Kidney (tissue), 14 donors: ENCODE data around the gene RAD51B. TPM values are rescaled to one million over a fixed set of nuclear protein-coding genes. Genes with fewer than 3 reads are reported as not detected.
A peak's percentile ranks its signal among the peaks of the same experiment; 100 is the strongest.

Experiments used
- DNase-seq, 5 donors: peaks; one replicate each; pipeline ENCODE4 v3.0.0-alpha.2; 2013 to 2020
- FAIRE-seq: peaks from 2 replicates; lab custom pipeline; 2012; peaks lifted over from hg19 to GRCh38; lab: Jason Lieb, UNC
- H3K27ac ChIP-seq, 2 donors: one replicate each; pipeline ENCODE4 v1.7.0; 2013; ENCODE audit warnings: low read depth in 2 of 2, low read length in 2 of 2, inconsistent platforms in 1 of 2
- H3K27me3 ChIP-seq: one replicate; pipeline ENCODE4 v1.7.1; 2013; ENCODE audit warnings: low read length, inconsistent platforms; ENCODE audit not compliant: control insufficient read depth, insufficient read depth
- H3K36me3 ChIP-seq, 3 donors: one replicate each; pipeline versions ENCODE4 v1.7.0 to v1.7.1; 2013; ENCODE audit warnings: low read length in 3 of 3, control low read depth in 1 of 3, inconsistent platforms in 1 of 3; ENCODE audit not compliant: insufficient read depth in 3 of 3, control insufficient read depth in 2 of 3
- H3K4me1 ChIP-seq, 3 donors: one replicate each; pipeline versions ENCODE4 v1.7.0 to v1.7.1; 2013; ENCODE audit warnings: low read length in 3 of 3, inconsistent platforms in 1 of 3, low read depth in 1 of 3; ENCODE audit not compliant: control insufficient read depth in 2 of 3, insufficient read depth in 2 of 3
- H3K4me3 ChIP-seq, 3 donors: one replicate each; pipeline versions ENCODE4 v1.7.0 to v1.8.1; 2013; ENCODE audit warnings: low read length in 3 of 3, control low read depth in 1 of 3, inconsistent platforms in 1 of 3
- H3K9ac ChIP-seq, 3 donors: one replicate each; pipeline versions ENCODE4 v1.7.0 to v1.7.1; 2013; ENCODE audit warnings: low read length in 3 of 3, control low read depth in 1 of 3, inconsistent platforms in 1 of 3
- H3K9me3 ChIP-seq, 3 donors: one replicate each; pipeline versions ENCODE4 v1.7.0 to v1.7.1; 2013; ENCODE audit warnings: low read length in 3 of 3, control low read depth in 1 of 3, inconsistent platforms in 1 of 3; ENCODE audit not compliant: control insufficient read depth in 2 of 3, insufficient read depth in 1 of 3
- CTCF ChIP-seq: IDR thresholded peaks from 3 replicates; pipeline ENCODE4 v1.5.1; 2012; ENCODE audit warnings: mild to moderate bottlenecking, moderate library complexity, borderline replicate concordance; ENCODE audit not compliant: insufficient read depth; ENCODE audit errors: extremely low read depth
- intact Hi-C: fragments of 100-400 bp; cut with DNase I; formaldehyde crosslinking; loops from one replicate; pipeline ENCODE4 v1.11.1; 2022
- polyA plus RNA-seq: library from polyadenylated mRNA; stranded (reverse); fragments of 350-450 nt; fragmentation: Illumina TruSeq; extraction: RNeasy Lipid Tissue Mini Kit (QIAGEN cat#74804); gene quantifications from one replicate; pipeline ENCODE4 v1.2.3, GENCODE V29; 2014; ENCODE audit warnings: low read depth, low replicate concordance; ENCODE audit not compliant: insufficient read depth
- total RNA-seq: library from RNA; stranded (reverse); fragmentation: NEBNext Ultra II Directional; extraction: Animal tissue kit (Norgen Biotek cat#: 25700); gene quantifications from one replicate; pipeline ENCODE4 v1.2.1, GENCODE V29; 2021
- donor health status: control.
- donor health status: control.
- donor health status: control.
- donor health status: control.
- donor health status: control.
- donor health status: DM: yes; HTN: yes; CAD: no.
- donor health status: Normal renal cell carcinoma (clear cell type).

Gene RAD51B
- total and polyA plus RNA-seq, 2 donors from 2014 or later, result 6.9 to 18.0 TPM

GRCh38 chr14:68702135-68702534, 882.6 kb downstream of the RAD51B start:
- Histone ChIP-seq H3K27ac (no peak overlapping the region), H3K9ac (no peak overlapping the region), H3K9me3 (no peaks in the 10 kb centered on the region), H3K36me3 (no peaks in the 10 kb centered on the region), H3K27me3 (no peaks in the 10 kb centered on the region), H3K4me1 (peaks cover 0 to 20% (median 15%) of the 10 kb centered on the region in 3 donors), H3K4me3 (no peak overlapping the region)
- TF ChIP-seq CTCF, result no peak
- DNase-seq (peak in 1 of 5 donors; percentile 31), FAIRE-seq (no peak)
- intact Hi-C loops, result no loop called here

GRCh38 chr14:68702578-68702977, 883.0 kb downstream of the RAD51B start:
- no peak overlapping the region for H3K27ac ChIP-seq
- H3K9ac ChIP-seq, result no peak overlapping the region
- no peak for TF ChIP-seq CTCF
- peaks cover 0 to 20% (median 15%) of the 10 kb centered on the region in 3 donors for H3K4me1 ChIP-seq
- DNase-seq (no peak), FAIRE-seq (no peak)
- no peaks in the 10 kb centered on the region for H3K36me3 ChIP-seq
- intact Hi-C loops, result no loop called here
- no peaks in the 10 kb centered on the region for H3K9me3 ChIP-seq
- H3K27me3 ChIP-seq, result no peaks in the 10 kb centered on the region
- no peak overlapping the region for H3K4me3 ChIP-seq

- no peak for TF ChIP-seq CTCF
- Histone ChIP-seq H3K27ac (no peak overlapping the region), H3K4me1 (peaks cover 0 to 20% (median 15%) of the 10 kb centered on the region in 3 donors), H3K9me3 (no peaks in the 10 kb centered on the region), H3K4me3 (no peak overlapping the region), H3K27me3 (no peaks in the 10 kb centered on the region), H3K36me3 (no peaks in the 10 kb centered on the region), H3K9ac (no peak overlapping the region)
- intact Hi-C loops, result no loop called here
- peak in 1 of 5 donors; percentile 26 for DNase-seq
- FAIRE-seq, result no peak
Observed at GRCh38 chr14:68703093-68703492, 883.5 kb downstream of the RAD51B start.
